ENCODE results near the gene FAM3C. TPM values are rescaled to one million over a fixed set of nuclear protein-coding genes. Genes with fewer than 3 reads are reported as not detected.

Gene FAM3C
- total and polyA plus RNA-seq, 2 donors (not counting 1 experiment from before 2014, with no cell fraction given): 26.3 to 60.8 TPM

GRCh38 chr7:121334376-121334775 is 61.7 kb downstream of the FAM3C start:
- H3K4me3 ChIP-seq (replicated peaks in 1 of 4; ENCODE audit: control extremely low read depth in 1 of 4, insufficient read depth in 1 of 4, low read depth in 3 of 4, low read length in 4 of 4): no peak overlapping the region
- no peaks in the 10 kb centered on the region for H3K36me3 ChIP-seq (ENCODE audit: control insufficient read depth, insufficient read depth, low read length)
- peaks cover 6% of the 10 kb centered on the region for H3K4me1 ChIP-seq (ENCODE audit: control insufficient read depth, extremely low read depth, insufficient read depth, low read length)
- no peaks in the 10 kb centered on the region for H4K20me1 ChIP-seq (ENCODE audit: control insufficient read depth, extremely low read depth, insufficient read depth, low read length)
- no peak overlapping the region for H3K9ac ChIP-seq (ENCODE audit: insufficient read depth, low read length)
- H3K27ac ChIP-seq (ENCODE audit: insufficient read depth, low read length): no peak overlapping the region
- DNase-seq (ENCODE audit: low read depth in 2 of 2): no peak
- H3K4me2 ChIP-seq (ENCODE audit: extremely low read depth, insufficient read depth, low read length): no peak overlapping the region
- TF ChIP-seq EZH2 (IDR thresholded peaks at IDR 0.05; ENCODE audit: low read length, missing control alignments) (no peak), CTCF (conservative IDR thresholded peaks at IDR 0.05 in 1 of 2, IDR thresholded peaks at IDR 0.05 in 1 of 2; ENCODE audit: low read depth in 1 of 2, low read length in 2 of 2) (no peak)
- H3K79me2 ChIP-seq (ENCODE audit: control insufficient read depth, insufficient read depth, low read length): no peaks in the 10 kb centered on the region
- H3K27me3 ChIP-seq (ENCODE audit: control insufficient read depth, insufficient read depth, low read length): peaks cover 8% of the 10 kb centered on the region
- no peaks in the 10 kb centered on the region for H3K9me3 ChIP-seq (ENCODE audit: control insufficient read depth, insufficient read depth, low read depth, low read length)
- no peak overlapping the region for H2AFZ ChIP-seq (ENCODE audit: low read length)

DNA sequence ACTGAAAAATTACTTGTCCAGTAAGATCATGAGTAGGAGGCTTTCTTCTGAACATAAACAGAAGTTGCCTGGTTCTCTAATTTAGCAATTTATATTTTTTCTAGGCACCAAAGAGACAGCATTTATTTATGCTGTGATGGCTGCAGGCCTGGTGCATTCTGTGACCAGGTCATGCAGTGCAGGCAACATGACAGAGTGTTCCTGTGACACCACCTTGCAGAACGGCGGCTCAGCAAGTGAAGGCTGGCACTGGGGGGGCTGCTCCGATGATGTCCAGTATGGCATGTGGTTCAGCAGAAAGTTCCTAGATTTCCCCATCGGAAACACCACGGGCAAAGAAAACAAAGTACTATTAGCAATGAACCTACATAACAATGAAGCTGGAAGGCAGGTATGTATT is 64.5 kb downstream of the FAM3C start:
- TF ChIP-seq EZH2 (IDR thresholded peaks at IDR 0.05; ENCODE audit: low read length, missing control alignments): no peak
- no peak for TF ChIP-seq CTCF (conservative IDR thresholded peaks at IDR 0.05 in 1 of 2, IDR thresholded peaks at IDR 0.05 in 1 of 2; ENCODE audit: low read depth in 1 of 2, low read length in 2 of 2)
- Histone ChIP-seq H3K27me3 (ENCODE audit: control insufficient read depth, insufficient read depth, low read length) (peaks cover 17% of the 10 kb centered on the region), H3K4me1 (ENCODE audit: control insufficient read depth, extremely low read depth, insufficient read depth, low read length) (peaks cover 6% of the 10 kb centered on the region), H3K4me2 (ENCODE audit: extremely low read depth, insufficient read depth, low read length) (peak overlapping the region; percentile 10), H4K20me1 (ENCODE audit: control insufficient read depth, extremely low read depth, insufficient read depth, low read length) (no peaks in the 10 kb centered on the region), H3K4me3 (replicated peaks in 1 of 4; ENCODE audit: control extremely low read depth in 1 of 4, insufficient read depth in 1 of 4, low read depth in 3 of 4, low read length in 4 of 4) (no peak overlapping the region), H3K9ac (ENCODE audit: insufficient read depth, low read length) (no peak overlapping the region), H3K27ac (ENCODE audit: insufficient read depth, low read length) (no peak overlapping the region), H3K36me3 (ENCODE audit: control insufficient read depth, insufficient read depth, low read length) (no peaks in the 10 kb centered on the region), H3K79me2 (ENCODE audit: control insufficient read depth, insufficient read depth, low read length) (no peaks in the 10 kb centered on the region), H2AFZ (ENCODE audit: low read length) (no peak overlapping the region), H3K9me3 (ENCODE audit: control insufficient read depth, insufficient read depth, low read depth, low read length) (no peaks in the 10 kb centered on the region)
- no peak for DNase-seq (ENCODE audit: low read depth in 2 of 2)

DNA sequence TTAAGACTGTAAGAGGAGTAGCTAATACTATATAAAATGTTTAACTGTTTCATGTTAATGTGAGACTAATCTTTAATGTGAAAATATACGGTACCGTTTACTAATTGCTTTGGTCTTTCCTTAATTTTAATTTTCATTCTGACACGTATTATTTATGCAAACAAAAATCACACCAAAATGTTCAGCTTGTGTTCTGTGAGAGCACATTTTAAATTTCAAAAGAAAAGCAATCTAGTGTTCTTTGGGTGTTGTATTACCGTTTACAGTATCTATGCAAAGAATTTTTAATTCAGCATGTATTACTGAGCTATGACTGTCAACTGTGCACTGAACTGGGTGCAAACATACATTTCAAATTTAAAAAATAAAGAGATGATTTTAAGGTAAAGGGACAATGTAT is 65.1 kb downstream of the FAM3C start:
- Histone ChIP-seq H4K20me1 (ENCODE audit: control insufficient read depth, extremely low read depth, insufficient read depth, low read length) (no peaks in the 10 kb centered on the region), H3K27me3 (ENCODE audit: control insufficient read depth, insufficient read depth, low read length) (peaks cover 17% of the 10 kb centered on the region), H3K27ac (ENCODE audit: insufficient read depth, low read length) (no peak overlapping the region), H2AFZ (ENCODE audit: low read length) (no peak overlapping the region), H3K4me1 (ENCODE audit: control insufficient read depth, extremely low read depth, insufficient read depth, low read length) (peaks cover 6% of the 10 kb centered on the region), H3K4me2 (ENCODE audit: extremely low read depth, insufficient read depth, low read length) (no peak overlapping the region), H3K79me2 (ENCODE audit: control insufficient read depth, insufficient read depth, low read length) (no peaks in the 10 kb centered on the region), H3K9me3 (ENCODE audit: control insufficient read depth, insufficient read depth, low read depth, low read length) (no peaks in the 10 kb centered on the region), H3K9ac (ENCODE audit: insufficient read depth, low read length) (no peak overlapping the region), H3K4me3 (replicated peaks in 1 of 4; ENCODE audit: control extremely low read depth in 1 of 4, insufficient read depth in 1 of 4, low read depth in 3 of 4, low read length in 4 of 4) (no peak overlapping the region), H3K36me3 (ENCODE audit: control insufficient read depth, insufficient read depth, low read length) (no peaks in the 10 kb centered on the region)
- no peak for TF ChIP-seq CTCF (conservative IDR thresholded peaks at IDR 0.05 in 1 of 2, IDR thresholded peaks at IDR 0.05 in 1 of 2; ENCODE audit: low read depth in 1 of 2, low read length in 2 of 2)
- TF ChIP-seq EZH2 (IDR thresholded peaks at IDR 0.05; ENCODE audit: low read length, missing control alignments): no peak
- DNase-seq (ENCODE audit: low read depth in 2 of 2): no peak
